ENCODE data around the gene TERT.
"Not testable (repeated sequence)": the region's sequence is repeated elsewhere in the genome, so short reads cannot be mapped to it uniquely, and the experiment has no call there.

The TERT gene

GRCh38 chr5:1294835-1295649 is at the start of gene TERT:
TERT (minus strand) TSS chr5:1295068; CDS start chr5:1294989, 79 bp downstream.
- DNase-seq (ENCODE audit: low read depth in 3 of 3), result peak; percentile 79 to 89 (median 86)

- DNase-seq (ENCODE audit: low read depth in 3 of 3), result no peak
Observed at GRCh38 chr5:1343931-1344901, 49.3 kb upstream of the TERT start.

DNA sequence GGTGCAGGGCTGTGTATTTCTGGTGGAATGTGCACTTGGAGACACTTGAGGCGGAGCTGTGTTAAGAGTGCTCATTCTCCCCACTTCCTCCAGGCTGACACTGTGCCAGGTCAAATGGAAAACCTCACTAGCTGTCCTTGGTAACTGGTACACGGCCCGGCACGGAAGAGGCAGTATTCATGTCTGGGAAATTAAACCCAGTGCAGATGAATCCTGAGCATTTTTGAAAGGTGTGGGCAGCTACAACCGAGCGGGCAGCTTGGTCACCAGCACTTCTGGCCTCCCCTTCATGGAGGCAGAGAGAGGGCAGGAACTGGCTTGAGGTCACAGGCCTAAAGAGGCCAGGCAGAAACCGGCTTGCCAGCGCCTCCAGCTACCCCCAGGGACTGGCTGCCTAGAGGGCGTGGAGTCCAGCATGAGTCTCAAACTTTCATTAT is 48.5 kb upstream of the TERT start:
- no peak for DNase-seq (ENCODE audit: low read depth in 3 of 3)

- not testable (repeated sequence) for DNase-seq (ENCODE audit: low read depth in 3 of 3)
Observed at GRCh38 chr5:1342711-1343110, 47.8 kb upstream of the TERT start.

- no peak for DNase-seq (ENCODE audit: low read depth in 3 of 3)
Observed at GRCh38 chr5:1342268-1342667, 47.4 kb upstream of the TERT start.

DNA sequence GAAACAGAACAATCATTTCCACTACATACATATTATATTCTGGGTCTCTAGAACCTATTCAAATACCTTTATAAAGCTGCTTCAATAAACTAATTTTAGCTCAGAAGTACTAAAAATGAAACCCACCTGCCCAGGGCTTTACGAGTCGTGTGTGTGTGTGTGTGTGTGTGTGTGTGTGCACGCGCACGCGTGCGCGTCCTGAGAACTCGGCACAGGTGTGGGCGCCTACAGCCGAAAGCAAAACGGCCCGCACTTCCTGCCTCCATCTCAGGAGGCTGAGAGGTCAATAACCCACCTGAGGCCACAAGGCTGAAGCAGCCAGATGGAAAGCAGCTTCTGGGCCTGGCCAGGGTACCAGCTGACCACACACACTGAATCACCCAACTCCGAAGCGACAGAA is 47.0 kb upstream of the TERT start:
- DNase-seq (ENCODE audit: low read depth in 3 of 3), result no peak

DNA sequence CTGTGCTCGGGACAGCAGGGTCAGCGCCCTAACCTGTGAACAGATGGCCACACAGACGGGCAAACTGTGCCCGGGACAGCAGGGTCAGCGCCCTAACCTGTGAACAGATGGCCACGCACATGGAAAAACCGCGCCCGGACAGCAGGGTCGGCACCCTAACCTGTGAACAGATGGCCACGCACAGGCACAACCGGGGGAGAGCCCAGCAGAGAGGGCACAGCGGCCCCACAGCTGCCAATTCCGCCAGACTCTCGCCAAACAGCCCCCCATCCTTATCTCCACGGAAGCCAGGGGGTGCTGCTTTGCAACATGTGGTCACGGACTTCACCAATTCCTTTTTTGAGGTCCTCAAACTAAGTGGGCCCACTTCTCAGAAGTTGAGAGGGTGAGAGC is 44.9 kb upstream of the TERT start:
- DNase-seq (ENCODE audit: low read depth in 3 of 3), result not testable (repeated sequence)

DNA sequence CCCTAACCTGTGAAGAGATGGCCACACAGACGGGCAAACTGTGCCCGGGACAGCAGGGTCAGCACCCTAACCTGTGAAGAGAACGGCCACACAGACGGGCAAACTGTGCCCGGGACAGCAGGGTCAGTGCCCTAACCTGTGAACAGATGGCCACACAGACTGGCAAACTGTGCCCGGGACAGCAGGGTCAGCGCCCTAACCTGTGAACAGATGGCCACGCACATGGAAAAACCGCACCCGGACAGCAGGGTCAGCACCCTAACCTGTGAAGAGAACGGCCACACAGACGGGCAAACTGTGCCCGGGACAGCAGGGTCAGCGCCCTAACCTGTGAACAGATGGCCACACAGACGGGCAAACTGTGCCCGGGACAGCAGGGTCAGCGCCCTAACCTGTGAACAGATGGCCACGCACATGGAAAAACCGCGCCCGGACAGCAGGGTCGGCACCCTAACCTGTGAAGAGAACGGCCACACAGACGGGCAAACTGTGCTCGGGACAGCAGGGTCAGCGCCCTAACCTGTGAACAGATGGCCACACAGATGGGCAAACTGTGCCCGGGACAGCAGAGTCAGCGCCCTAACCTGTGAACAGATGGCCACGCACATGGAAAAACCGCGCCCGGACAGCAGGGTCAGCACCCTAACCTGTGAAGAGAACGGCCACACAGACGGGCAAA is 44.4 kb upstream of the TERT start:
- not testable (repeated sequence) for DNase-seq (ENCODE audit: low read depth in 3 of 3)

DNA sequence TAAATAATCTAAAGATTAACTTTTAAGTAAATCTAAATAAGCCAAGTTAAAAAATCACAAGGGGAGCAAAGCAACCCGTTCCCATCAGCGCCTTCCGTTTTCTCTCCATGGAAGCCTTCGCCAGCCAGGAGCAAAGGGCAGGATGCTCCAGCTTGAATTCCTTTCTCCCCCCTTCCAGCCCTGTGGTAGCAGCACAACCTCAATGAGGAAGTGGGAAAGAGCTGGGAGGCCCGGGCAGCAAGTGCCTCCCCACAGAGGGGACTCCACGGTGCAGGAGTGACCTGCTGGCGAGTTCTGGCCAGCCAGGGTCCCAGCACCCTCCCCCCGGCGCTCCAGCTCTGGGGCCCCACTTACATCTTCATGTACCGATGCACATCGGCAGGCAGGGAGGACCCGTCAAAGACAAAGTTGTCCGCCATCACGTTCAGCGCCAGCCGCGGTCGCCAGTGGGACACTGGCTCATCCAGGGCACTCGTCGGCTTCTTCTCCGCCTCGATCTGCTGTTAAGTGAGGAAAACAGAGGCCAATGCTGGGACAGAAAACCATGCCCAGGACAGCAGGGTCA is 43.7 kb upstream of the TERT start:
- DNase-seq (ENCODE audit: low read depth in 3 of 3), result no peak

DNA sequence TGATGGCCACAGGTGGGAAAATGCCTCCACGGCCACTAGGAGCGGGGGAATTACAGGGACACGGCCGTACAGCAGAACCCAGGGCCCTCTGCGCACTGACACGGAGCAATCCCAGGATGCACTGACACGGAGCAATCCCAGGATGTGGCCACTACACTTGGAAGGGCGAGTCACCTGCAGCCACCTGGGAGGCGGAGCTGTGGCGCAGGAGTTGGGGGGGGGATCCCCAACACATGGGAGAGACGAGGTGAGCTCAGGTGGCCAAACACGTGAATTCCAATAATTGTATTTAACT is 43.3 kb upstream of the TERT start:
- no peak for DNase-seq (ENCODE audit: low read depth in 3 of 3)

DNA sequence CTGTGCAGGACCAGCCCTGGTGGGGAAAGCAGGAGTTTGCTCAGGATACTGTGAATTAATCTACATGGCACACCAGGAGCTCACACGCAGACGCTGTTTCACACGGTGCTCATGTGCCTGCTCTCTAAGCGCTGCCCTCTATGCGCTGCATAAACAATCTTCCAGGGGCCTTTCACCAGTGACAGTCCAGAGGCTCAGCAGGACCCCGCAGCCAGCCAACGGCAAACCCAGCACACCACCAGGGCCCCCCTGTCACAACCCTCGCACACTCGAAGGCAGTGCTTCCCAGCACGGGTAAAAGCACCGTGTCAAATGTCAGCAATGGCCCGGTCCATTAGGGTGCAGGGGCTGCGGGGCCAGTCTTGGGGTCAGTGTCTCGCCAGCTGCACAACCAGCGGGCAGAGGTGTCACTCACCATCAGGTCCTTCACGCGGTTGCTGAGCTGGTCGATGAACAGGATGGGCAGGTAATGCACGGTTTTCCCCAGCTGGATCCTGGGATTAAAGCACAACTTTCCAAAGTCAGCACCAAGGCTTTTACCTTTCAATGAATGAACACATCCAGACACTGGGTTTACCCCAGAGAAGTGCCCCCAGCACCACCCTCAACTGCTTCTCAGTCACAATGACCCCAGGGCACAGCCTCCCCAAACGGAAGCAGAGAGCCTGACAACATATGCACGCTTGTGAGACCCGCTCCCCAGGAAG is 42.8 kb upstream of the TERT start:
- DNase-seq (ENCODE audit: low read depth in 3 of 3), result no peak

GRCh38 chr5:1336749-1337488 is 42.1 kb upstream of the TERT start:
- DNase-seq (ENCODE audit: low read depth in 3 of 3), result no peak

DNA sequence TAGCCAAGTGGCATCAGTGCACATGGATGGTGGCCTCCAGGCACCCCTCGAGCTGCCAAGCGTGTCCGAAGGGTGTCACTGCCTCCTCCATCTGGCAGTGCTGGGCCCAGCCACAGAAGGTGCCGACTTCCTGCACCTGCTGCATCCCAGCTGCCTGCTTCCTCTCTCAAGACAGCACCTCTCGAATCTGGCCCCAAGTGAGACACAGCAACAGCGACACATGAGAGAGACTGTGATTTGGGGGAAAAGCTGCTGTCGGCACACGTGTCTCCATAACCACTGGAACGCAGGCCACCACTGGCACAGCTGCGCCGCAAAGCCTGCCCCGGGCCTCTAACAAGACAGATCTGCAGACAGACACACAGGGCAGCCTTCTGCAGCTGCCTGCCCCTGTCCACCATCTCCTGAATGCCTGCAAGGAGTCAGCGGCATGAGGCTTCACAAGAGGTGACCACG is 41.3 kb upstream of the TERT start:
- no peak for DNase-seq (ENCODE audit: low read depth in 3 of 3)

DNA sequence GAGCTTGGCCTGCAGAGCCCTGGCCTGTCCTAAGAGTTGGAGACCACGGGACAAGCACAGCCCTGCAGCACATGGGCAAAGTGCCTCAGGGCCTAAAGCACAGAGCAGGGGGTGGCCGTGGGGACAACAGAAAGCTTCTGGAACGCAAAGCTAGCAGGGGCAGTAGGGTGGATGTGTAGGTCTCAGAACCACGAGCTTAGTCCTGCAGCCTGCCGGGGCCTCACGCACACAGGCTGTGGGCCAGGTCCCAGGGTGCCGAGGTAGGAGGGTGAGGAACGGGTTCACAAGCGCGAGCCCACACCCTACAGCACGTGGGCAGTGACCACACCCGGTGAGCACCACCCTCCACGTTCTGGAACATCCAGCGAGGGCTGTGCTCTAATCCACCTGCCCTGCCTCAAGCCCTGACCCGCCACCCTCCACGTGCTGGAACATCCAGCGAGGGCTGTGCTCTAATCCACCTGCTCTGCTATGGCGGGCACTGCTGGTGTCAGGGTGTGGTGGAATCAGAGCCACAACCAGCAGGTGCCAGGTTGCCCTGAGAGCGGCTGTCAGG is 40.8 kb upstream of the TERT start:
- DNase-seq (ENCODE audit: low read depth in 3 of 3), result no peak

GRCh38 chr5:1334831-1335539 is 40.1 kb upstream of the TERT start:
- DNase-seq (ENCODE audit: low read depth in 3 of 3), result no peak

GRCh38 chr5:1333986-1334385 is 39.1 kb upstream of the TERT start:
- DNase-seq (ENCODE audit: low read depth in 3 of 3), result no peak

DNA sequence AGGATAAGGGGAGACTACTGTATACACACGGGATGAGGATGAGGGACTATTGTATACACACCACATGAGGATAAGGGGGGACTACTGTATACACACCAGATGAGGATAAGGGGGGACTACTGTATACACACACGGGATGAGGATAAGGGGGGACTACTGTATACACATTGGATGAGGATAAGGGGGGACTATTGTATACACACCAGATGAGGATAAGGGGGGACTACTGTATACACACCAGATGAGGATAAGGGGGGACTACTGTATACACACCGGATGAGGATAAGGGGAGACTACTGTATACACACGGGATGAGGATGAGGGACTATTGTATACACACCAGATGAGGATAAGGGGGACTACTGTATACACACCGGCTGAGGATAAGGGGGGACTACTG is 38.4 kb upstream of the TERT start:
- DNase-seq (ENCODE audit: low read depth in 3 of 3), result not testable (repeated sequence)

DNA sequence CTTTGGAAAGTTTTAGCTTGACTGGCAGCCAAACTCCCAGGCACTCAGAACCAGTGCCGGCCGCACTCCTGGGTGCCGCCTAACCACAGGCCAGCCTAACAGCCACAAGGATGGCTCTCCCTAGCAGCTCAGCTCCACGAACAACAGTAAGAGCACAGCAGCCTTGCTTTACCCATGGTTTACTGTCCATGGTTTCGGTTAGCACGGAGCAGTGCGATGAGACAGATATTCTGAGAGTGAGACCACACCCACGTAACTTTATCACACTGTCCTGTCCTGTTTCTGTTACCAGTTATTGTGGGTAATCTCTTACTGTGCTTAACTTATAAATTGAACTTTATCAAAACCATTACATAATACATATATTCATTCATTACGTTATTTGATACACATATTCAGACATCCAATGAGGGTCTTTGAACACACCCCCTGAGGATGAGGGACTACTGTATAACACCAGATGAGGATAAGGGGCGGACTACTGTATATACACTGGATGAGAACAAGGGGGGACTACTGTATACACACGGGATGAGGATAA is 37.7 kb upstream of the TERT start:
- DNase-seq (ENCODE audit: low read depth in 3 of 3), result no peak

DNA sequence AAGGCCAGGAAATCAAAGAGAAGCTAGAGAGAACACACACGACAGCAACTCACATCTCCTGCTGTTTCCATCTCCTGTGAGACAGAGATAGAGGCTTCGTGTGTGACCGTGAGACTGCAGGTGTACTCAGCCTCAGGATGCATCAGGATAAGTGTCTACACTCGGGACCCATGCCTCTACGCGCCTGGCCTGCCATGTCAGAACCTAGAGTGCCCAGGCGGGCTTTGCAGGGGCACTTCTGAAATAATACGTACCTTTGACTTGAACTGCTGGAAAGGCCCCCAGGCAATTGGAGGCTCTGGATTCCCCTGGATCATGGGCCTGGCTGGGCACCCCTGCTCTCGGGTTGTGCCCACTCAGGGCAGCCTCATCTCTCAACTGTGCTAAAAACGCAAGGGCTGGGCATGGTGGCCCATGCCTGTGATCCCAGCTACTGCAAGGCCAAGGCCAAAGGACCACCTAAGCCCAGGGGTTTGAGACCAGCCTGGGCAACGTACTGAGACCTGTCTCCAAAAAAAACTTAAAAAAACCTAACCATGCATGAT is 37.1 kb upstream of the TERT start:
- no peak for DNase-seq (ENCODE audit: low read depth in 3 of 3)

Measured in stimulated activated CD4-positive, alpha-beta T cell treated with anti-CD3 and anti-CD28 coated beads, TNF-alpha, amount 100 ng/mL, for 4 hours (primary cell).